CD4-positive, alpha-beta T cell treated with Interleukin-4 for 4 hours (primary cell): ENCODE data around the gene FA2H.
"Not testable (repeated sequence)": the region's sequence is repeated elsewhere in the genome, so short reads cannot be mapped to it uniquely, and the experiment has no call there.

Experiments used
- DNase-seq: peaks from one replicate; pipeline ENCODE4 v3.0.0-alpha.2; 2020

FA2H gene

DNA sequence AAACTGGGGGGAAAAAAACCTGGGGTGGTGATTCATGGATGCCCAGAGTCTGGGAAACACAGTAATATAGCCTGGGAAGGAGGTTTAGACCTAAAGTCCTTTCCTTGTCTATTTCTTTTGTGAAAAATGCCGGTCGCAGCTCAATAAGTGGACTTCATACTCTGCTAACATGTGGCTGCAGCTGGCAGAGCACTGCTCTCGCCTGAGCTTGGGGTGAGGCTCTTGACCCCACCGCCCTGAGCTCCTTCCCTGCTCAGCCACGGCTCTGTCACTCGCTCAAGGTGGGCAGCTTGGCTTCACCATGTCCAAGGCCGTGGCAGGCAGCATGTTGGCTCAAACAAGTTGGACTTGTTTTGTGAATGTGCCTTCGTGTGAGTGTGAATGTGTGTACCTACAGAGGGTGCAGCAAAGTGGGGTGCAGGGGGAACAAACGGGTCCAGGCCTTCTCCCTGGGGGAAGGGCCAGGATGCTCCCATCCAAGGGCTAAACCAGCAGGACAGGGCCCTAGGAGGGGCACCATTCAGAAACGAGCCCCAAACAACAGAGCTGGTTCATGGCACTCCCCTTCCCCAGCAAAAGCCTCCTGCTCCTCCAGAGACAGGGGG, 4.9 kb downstream of the FA2H start:
- DNase-seq, result no peak

DNA sequence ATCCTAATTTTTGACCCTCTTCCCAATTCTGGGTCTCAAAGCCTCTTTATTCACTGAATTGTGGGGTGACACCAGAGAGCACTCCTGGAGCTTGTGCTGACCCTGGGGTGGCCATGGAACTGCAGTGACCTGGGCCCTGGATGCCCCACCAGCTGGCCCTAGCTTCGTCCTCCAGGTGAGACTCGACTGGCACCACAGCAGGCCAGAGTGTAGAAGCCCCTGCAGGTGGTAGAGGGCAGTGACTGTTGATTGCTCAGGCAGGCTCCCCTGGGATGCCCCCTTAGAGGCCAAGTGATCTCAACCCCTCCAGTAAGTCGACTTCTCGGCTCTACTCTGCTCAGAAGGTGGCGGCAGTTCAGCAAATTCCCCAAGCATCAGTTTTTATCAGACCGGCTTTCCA, 6.4 kb downstream of the FA2H start:
- DNase-seq, result no peak

DNA sequence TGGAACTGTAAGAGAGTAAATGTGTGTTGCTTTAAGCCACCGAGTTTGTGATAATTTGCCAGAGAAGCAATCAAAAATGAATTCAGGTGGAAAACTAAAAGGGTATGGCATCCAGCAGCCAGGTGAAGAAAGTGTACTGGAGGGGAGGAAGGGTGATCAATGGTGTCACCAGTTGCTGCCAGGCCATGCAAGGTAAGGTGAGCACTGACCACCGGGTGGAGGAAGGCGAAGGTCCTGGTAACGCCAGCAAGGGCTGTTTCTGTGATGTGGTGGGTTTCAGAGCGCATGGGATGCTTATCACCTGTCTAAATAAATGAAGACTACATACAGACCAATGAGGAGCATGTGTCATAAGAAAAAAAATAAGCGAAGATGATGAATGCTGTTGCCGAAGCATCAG, 6.9 kb downstream of the FA2H start:
- no peak for DNase-seq

DNA sequence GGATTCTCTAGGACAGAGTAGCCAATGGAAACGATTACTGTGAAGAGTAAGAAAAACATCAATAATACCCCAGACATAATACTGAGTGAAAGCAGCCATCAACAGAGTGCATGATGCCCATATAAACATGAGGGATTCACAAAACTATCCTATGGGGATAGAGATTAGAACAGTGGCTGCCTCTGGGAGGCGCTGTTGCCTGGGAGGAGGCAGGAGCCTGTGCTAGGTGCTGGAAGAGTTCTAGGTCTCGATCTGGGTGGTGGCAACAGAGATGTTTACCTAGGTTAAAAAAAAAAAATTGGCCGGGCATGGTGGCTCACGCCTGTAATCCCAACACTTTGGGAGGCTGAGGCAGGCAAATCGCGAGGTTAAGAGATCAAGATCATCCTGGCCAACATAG, 7.9 kb downstream of the FA2H start:
- DNase-seq, result no peak

DNA sequence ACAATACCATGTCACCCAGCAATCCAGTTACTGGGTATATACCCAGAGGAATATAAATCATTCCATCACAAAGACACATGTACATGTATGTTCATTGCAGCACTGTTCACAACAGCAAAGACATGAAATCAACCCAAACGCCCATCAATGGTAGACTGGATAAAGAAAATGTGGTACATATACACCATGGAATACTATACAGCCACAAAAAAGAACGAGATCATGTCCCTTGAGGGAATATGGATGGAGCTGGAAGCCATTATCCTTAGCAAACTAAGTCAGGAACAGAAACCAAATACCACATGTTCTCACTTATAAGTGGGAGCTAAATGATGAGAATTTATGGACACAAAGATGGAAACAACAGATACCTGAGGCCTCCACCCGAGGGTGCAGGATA, 10.4 kb downstream of the FA2H start:
- not testable (repeated sequence) for DNase-seq

DNA sequence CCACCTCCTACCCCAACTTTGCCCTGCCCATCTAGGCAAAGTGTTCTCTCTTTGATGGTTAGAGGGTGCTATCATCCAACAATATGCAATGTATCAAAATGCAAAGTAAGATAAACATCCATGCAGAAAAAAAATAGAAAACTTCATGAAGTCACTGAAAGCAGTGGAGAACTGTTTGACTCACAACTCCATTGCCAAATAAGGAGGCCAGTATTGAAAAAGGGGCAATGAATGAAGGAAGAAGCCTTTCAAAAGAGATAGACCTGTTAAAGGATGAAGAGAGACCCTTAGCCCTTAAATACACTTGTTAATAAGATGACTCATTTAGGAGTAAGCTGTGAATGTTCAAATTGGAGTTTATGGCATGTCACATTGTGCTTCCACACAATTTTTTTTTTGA, 13.0 kb downstream of the FA2H start:
- DNase-seq, result no peak

DNA sequence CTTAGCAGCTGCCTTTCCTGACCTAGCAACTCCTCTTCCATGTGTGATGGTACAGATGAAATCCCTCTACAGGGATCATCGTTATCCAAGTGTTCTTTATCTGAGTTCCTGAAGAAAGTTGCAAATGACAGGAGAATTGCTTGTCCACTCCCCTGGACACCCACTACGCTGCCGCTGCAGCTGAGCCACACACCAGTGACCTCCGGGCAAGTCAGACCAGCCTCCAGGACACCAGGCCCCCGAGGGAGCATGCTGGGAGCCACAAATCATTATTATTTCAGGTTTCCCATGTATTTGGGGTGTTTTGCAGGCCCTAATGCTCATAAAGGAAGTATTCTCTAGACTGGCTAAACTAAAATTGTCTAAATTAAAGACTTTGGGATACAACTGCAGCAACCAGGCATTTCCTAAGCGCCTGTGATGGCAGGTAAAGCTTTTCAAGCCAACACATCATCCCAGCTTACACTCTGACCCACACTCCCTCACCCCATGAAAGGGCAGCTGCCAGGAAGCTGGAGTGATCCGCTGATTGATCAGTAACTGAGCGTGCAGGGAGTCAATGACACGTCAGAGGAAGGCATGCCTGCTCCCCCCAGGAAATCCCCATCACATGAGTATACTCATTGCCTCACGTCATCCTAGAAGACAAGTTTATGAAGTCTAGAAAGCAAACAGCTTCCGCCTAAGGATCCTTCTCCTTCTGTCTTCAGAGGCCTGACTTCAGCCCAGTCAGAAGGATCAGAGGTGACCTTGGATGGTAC, 14.4 kb downstream of the FA2H start:
- no peak for DNase-seq

DNA sequence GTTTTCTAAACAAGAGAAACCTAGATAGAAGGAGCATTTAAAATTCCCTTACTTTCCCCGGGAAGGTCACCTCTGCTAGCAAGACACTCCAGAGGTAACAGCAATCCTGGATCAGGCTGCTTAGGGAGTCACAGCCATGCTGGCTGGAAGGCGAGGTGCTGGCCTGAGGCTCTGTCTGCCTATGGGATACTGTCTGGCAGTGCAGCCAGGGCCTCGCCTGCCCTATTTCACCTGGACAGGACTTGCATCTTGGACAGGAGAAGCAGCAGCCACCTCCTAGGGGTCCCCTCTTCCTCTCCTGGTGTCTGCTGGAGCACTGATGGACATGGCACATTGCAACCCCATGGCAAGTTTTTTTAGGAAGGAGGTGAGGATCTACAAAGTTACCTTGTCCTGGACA, 15.1 kb downstream of the FA2H start:
- no peak for DNase-seq

DNA sequence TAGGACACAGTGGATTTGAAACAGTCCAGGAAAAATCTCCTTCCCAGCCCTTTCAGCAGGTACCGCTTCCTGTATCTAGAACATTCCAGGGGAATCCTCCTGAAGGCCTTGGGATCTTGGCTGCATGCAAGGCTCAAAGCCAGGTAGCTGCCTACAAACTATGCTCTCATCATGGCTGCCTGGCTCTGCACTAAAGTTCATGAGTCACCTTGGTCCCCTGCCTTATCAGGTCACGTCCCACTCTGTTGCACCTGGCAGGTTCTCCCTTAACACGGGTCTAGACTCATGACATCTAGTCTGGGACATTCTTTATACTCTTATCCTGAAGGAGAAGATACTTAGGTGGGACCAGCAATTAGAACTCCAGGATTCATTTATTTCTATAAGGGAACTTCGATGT, 15.8 kb downstream of the FA2H start:
- DNase-seq, result no peak

DNA sequence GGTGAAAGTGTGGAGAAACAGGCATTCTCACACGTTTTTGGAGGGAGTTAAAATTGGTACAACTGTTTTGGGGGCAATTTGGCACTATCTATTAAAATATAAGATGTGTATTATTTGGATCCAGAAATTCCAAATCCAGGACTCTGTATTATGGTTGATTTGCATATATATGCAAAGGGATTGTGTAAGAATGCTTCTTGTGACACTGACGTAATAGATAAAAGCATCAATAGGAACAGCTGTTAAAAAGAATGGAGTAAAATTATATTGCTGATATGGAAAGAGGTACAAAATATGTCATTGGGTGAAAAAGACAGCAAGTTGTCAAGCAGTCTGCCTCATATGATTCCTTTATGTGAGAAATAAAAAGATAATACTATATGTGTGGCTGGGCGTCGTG, 17.3 kb downstream of the FA2H start:
- no peak for DNase-seq

DNA sequence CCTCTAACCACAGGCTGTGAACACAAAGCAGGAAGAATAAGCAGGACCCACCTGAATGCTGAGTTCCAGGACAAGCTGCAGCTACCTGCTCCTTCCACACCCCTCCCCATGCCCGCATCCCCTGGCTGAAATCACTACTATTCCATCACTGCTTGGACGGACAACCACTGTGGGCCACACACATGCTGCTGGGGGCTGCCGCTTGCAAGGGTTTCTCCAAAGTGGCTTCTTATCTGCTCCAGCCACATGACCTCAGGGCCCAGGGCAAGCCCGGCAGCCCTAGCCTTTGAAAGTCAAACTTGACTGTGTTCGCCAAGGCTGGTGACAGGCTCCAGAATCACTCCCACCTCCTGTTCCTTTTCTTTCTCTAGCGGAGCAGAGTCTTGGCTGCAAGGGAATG, 18.4 kb downstream of the FA2H start:
- no peak for DNase-seq

DNA sequence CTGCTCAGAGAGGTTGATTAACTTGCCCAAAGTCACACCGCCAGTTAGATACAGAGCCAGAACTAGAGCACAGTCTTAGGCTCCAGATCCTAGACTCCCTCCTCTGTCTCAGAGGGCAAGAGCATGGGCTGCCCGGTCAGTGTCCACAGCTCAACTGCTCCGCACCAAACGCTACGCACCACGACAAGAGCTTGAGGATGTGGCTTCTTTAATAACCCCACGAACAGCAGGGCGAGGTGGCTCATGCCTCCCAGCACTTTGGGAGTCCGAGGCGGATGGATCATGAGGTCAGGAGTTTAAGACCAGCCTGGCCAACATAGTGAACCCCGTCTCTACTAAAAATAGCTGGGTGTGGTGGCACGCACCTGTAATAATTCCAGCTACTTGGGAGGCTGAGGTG, 21.4 kb downstream of the FA2H start:
- DNase-seq, result no peak

DNA sequence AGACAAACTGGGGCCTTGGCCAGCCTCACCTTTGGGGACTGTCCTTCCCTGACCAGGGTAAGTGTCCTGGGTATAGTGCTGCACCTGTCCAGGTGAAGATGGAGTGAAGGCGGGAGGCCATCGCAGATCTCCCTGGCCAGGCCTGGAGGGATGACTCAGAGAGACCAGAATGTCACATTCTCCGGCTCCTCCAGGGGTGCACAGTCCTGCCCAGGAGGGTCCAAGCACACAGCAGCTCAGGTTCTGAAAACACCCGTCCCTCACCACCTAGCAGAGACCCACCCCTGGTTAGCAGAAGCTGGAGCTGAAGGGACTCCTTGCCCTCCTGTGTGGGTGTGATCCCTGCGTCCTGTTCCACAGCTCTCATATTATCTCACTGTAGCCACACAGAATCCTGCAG, 21.9 kb downstream of the FA2H start:
- DNase-seq, result no peak

DNA sequence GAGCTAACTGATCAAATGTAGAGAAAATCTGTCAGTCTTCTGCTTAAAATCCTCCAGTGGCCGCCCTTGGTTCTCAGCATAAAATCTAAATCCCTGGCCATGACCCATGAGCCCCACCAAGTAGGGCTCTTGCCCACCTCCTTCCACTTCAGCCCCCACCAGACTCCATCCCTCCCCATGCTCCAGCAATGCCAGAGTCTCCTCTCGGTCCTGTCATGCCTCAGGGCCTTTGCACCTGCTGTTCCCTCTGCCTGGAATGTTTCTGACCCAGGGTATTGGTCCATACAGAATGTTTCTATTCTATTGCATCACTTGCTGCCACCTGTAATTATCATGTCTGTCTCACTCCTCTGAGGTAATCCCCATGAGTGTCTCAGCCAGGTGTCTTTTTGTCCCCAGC, 22.4 kb downstream of the FA2H start:
- DNase-seq, result no peak

DNA sequence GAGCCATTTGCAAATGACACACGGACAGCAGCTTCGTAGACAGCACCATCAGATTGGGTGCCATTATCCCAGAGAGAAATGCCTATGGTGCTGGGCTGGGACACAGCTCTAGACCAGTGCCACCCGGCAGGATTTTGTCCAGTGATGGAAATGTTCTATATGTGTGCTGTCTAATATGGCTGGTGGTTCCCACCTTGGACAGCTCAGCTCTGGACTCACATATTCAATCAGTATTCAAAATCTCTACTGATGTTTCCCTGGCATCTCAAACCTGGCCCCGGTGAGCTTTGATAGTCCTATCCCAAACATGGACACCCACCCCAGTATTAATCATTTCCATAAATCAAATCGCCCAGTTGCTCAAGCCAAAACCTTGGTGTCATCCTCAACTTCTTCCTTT, 23.0 kb downstream of the FA2H start:
- no peak for DNase-seq

DNA sequence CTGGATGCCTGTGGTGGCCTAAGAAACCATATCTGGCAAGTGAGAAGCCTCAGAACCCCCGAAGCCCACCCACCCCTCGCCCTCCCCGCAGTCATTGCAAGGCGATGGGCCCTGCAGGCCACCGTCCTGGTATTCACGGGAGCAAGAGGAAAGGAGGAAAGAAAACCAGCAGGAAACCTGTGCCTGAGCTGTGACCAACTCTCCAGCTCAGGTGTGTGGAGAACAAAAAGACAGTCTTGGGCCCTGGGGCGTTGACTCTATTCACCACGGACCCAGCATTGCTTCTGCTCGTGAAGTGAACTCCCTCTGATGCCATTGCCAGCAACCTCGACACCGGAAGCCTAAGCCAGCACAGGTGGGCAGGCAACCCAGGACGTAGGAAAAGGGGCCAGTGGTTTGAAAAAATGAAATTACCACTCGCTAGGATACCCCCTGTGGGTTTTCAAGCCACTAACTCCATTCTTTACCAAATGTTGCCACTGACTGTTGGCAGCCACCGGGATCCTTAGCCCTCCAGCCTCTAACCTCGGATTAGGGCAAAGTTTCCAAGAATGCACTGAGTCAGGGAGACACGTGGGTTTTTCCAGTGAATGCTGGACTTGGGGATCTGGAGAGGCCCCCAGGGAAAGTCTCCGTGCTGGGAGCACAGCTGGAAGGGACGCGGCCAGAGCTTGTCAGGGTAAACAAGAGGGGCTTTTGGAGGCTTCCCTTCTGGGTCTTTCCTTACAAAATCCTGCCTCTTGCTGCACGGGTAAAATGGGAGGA, 25.1 kb downstream of the FA2H start:
- DNase-seq, result no peak

DNA sequence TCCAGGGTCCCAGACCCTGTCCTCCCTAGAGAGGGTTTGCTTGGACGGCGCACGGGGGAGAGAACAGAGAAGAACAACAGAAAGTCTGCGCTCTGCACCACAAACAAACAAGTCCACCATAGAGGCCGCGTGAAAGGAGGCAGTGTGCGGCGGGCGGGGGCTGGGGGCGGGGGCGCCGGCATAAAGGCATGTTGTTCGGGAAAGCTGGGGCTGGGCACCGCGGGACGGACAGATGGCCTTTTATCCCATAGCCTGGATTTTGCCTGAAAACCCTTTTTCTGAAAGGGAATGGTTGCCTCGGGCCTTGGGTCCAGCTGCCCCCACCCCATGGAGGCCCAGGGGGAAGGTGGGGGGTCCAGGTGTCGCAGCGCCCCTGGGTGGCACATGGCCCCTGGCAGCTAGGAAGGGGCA, 26.0 kb downstream of the FA2H start:
- no peak for DNase-seq

DNA sequence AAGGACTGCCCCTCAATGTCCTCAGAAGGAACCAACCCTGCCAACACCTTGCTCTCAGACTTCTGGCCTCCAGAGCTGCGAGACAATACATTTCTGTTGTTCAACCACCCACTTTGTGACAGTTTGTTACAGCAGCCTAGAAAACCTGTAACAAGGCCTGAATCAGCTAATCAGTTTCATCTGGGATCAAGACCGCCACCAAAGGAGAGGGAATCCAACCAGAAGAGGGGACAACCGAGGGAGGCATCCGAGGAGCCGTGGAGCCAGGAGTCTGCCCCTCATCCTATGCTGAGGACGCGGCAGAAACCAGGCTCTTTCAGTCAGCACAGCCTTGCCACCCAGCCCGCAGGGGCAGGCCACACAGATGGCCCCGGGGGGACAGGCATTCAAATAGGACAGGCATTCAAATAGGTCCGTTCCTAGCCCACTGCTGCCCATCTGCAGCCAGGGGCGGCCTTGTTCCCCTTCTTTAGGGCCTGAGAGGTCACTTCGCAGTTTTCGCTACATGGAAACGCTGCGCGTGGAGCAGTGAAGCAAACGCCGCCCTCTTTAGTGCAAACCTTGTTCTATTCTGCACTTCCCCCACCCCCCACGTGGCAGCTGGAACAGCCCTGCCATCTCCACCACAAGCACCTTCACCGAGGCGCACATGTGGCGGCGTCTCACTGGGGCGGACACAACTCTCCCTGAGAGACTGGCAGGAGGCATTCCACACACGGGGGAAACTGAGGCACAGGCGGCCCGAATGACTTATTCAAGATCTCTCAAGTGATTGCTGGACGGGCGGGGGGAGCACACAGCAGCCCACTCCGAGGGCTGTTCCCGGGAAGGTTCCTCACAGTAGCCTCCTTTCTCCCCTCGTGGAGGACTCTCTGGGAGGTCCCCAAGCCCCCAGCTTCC, 26.7 kb downstream of the FA2H start:
- DNase-seq, result no peak

DNA sequence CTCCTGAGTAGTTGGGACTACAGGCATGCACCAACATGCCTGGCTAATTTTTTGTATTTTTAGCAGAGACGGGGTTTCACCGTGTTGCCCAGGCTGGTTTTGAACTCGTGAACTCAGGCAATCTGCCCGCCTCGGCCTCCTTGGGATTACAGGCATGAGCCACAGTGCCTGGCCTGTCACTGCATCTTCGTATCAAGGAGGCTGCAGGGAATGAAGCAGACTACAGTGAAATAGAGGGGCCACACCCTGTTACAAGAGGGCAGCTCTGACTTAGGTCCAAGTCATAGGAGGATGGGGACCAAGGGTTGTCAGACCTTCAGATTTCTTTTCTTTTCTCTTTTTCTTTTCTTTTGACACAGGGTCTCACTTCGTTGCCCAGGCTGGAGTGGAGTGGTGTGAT, 28.7 kb downstream of the FA2H start:
- no peak for DNase-seq

DNA sequence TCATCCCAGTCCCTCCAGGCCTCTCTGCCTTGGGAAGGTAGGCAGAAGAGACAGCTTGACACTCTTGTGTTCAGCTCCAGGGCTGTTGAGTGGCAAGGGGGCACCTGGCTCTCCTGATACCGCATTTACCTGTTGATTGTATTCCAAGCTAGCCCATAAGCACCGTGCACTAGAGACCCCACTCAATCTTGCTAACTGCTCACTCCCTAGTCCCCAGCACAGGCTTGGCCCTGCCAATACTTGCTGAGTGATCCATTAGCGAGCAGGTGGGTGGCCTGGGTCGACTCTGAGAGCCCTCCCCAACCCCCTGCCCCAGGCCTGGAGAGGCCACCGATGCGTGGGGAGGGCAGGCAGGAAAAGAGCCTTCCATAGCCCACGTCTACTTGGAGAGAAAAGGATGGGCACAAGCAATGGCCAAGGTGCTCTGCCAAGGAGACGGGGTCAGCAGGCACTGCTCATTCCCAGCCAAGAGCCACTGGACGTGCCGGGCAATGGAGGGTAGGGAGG, 29.5 kb downstream of the FA2H start:
- no peak for DNase-seq

DNA sequence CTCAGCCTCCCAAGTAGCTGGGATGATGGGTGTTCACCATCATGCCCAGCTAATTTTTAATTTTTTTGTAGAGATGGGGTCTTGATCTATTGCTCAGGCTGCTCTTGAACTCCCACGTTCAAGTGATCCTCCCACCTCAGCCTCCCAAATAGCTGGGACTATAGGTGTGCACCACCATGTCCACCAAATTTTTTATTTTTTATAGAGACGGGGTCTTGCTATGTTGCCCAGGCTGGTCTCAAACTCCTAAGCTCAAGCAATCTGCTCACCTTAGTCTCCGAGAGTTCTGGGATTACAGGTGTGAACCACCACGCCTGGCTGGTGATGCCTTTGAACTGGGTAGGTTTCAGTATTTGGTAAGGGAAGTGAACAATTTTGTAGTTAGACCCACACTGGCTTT, 30.1 kb downstream of the FA2H start:
- DNase-seq, result no peak

DNA sequence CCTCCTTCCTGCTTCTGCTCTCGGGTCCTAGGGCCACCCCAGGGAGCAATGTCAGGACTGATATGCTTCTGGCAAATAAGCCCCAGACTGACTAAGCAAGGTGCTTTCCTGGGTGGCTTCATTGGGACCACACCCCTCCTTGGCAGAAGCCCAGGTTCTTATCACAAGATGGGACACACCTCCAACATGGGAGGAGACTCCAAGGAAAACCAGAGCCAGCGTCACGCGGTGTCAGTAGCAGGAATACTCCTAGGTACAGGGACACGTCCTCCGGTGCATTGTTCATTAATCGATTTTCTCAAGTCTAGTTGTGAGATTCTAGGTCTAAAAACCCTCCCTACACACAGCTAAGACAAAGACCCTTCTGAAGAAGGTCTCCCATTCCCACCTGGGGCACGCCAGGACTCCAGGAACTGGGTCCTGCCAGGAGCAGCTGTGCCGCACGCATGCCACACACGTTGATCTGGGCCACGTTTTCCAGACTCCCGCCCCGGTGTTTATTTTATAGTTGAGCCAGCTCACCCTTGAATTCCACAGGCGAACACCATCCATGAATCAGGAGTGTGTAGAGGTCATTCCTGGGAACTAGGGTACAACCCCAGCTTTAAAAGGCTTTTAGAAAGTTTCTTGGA, 30.8 kb downstream of the FA2H start:
- DNase-seq, result no peak
